H1 (cell line): ENCODE data around the gene RIMS1. TPM values are rescaled to one million over a fixed set of nuclear protein-coding genes. Genes with fewer than 3 reads are reported as not detected.

Source experiments
- CTCF ChIA-PET: fragments of 300-600 bp; sonication (Branson Sonifier 250); formaldehyde crosslinking; loops from one replicate; lab custom pipeline; 2021; ENCODE audit not compliant: partially characterized antibody; lab: Charles Lee
- POLR2A ChIA-PET: fragments of 300-600 bp; sonication (Branson Sonifier 250); formaldehyde crosslinking; loops from one replicate; lab custom pipeline; 2021; ENCODE audit warnings: inconsistent platforms; ENCODE audit not compliant: partially characterized antibody; lab: Charles Lee
- DNase-seq, 2 experiments: peaks; one replicate each; pipeline versions ENCODE4 v3.0.0 to v3.0.0-alpha.2; 2010 to 2022; ENCODE audit warnings: low spot score in 2 of 2, low read depth in 1 of 2, mixed read lengths in 1 of 2
- FAIRE-seq: peaks from 2 replicates; lab custom pipeline; 2011; peaks lifted over from hg19 to GRCh38; lab: Jason Lieb, UNC
- H2AFZ ChIP-seq: 2 replicates; pipeline ENCODE4 v1.8.1; 2012; ENCODE audit warnings: low read length, inconsistent platforms
- H2AK5ac ChIP-seq: 2 replicates; pipeline ENCODE4 v1.6.1; 2013; ENCODE audit warnings: low read depth, low read length
- H2BK120ac ChIP-seq: replicated peaks from 2 replicates; pipeline ENCODE3; 2013; ENCODE audit warnings: low read depth, low read length, inconsistent platforms
- H2BK12ac ChIP-seq: 2 replicates; pipeline ENCODE4 v1.6.1; 2013; ENCODE audit warnings: low read depth, low read length
- H2BK15ac ChIP-seq: 2 replicates; pipeline ENCODE4 v1.6.1; 2013; ENCODE audit warnings: low read length
- H2BK20ac ChIP-seq: 2 replicates; pipeline ENCODE4 v1.6.1; 2013; ENCODE audit warnings: low read length
- H2BK5ac ChIP-seq: 2 replicates; pipeline ENCODE4 v1.6.1; 2013; ENCODE audit warnings: low read depth, low read length
- H3K14ac ChIP-seq: 2 replicates; pipeline ENCODE4 v1.6.1; 2013; ENCODE audit warnings: inconsistent platforms; ENCODE audit not compliant: insufficient read length
- H3K18ac ChIP-seq: 2 replicates; pipeline ENCODE4 v1.6.1; 2013; ENCODE audit warnings: low read length; ENCODE audit errors: extremely low read depth
- H3K23ac ChIP-seq: 2 replicates; pipeline ENCODE4 v1.6.1; 2013; ENCODE audit warnings: inconsistent platforms; ENCODE audit not compliant: insufficient read length
- H3K23me2 ChIP-seq: 2 replicates; pipeline ENCODE4 v1.6.1; 2013; ENCODE audit warnings: low read depth, low read length
- H3K27ac ChIP-seq: 2 replicates; pipeline ENCODE4 v1.6.1; 2011; ENCODE audit warnings: low read depth, low read length, inconsistent platforms
- H3K27me3 ChIP-seq, 4 experiments: replicated peaks in 1 of 4; 1 replicate in 1 of 4; 2 replicates in 3 of 4; pipeline versions ENCODE4 v1.6.1 to v1.8.1; 2011 to 2013; ENCODE audit warnings: low read length in 3 of 4, mild to moderate bottlenecking in 3 of 4, inconsistent platforms in 2 of 4, mixed read lengths in 2 of 4, moderate library complexity in 1 of 4; ENCODE audit not compliant: control insufficient read depth in 3 of 4, insufficient read depth in 3 of 4; ENCODE audit errors: extremely low read depth in 1 of 4
- H3K36me3 ChIP-seq, 4 experiments: 2 replicates each; pipeline versions ENCODE4 v1.6.1 to v1.8.1; 2011 to 2013; ENCODE audit warnings: mild to moderate bottlenecking in 4 of 4, low read length in 3 of 4, moderate library complexity in 2 of 4, control low read depth in 1 of 4, inconsistent platforms in 1 of 4; ENCODE audit not compliant: insufficient read depth in 4 of 4, control insufficient read depth in 2 of 4
- H3K4ac ChIP-seq: replicated peaks from 2 replicates; pipeline ENCODE3; 2013; ENCODE audit warnings: low read length, low read depth, mixed read lengths, inconsistent platforms; ENCODE audit not compliant: insufficient read length
- H3K4me1 ChIP-seq, 4 experiments: replicated peaks in 1 of 4; 1 replicate in 1 of 4; 2 replicates in 3 of 4; pipeline versions ENCODE4 v1.6.1 to v1.8.1; 2011 to 2013; ENCODE audit warnings: low read length in 3 of 4, inconsistent platforms in 2 of 4, mixed read lengths in 1 of 4; ENCODE audit not compliant: insufficient read depth in 4 of 4, control insufficient read depth in 3 of 4
- H3K4me2 ChIP-seq, 2 experiments: 2 replicates each; pipeline versions ENCODE4 v1.6.1 to v1.8.1; 2011 to 2013; ENCODE audit warnings: low read depth in 2 of 2, low read length in 2 of 2, control low read depth in 1 of 2, inconsistent platforms in 1 of 2, mild to moderate bottlenecking in 1 of 2; ENCODE audit not compliant: insufficient read depth in 1 of 2
- H3K4me3 ChIP-seq, 4 experiments: fragments of 200-600, 300-600 bp in 1 of 4; sonication (generic), shearing (Covaris generic), sonication (Bioruptor Twin) in 1 of 4; 2 replicates each; pipeline versions ENCODE4 v1.5.1 to v1.8.1; 2011 to 2016; ENCODE audit warnings: low read length in 4 of 4, low read depth in 3 of 4, control low read depth in 2 of 4, inconsistent platforms in 2 of 4, mild to moderate bottlenecking in 2 of 4, mixed read lengths in 1 of 4, moderate library complexity in 1 of 4; ENCODE audit not compliant: insufficient read depth in 2 of 4; ENCODE audit errors: extremely low read depth in 1 of 4
- H3K56ac ChIP-seq: replicated peaks from 2 replicates; pipeline ENCODE3; 2013; ENCODE audit warnings: low read depth, mild to moderate bottlenecking, mixed read lengths, low read length, inconsistent platforms; ENCODE audit not compliant: insufficient read length
- H3K79me1 ChIP-seq: 2 replicates; pipeline ENCODE4 v1.6.1; 2013; ENCODE audit warnings: low read depth, low read length, control low read depth
- H3K79me2 ChIP-seq, 2 experiments: 2 replicates each; pipeline versions ENCODE4 v1.6.1 to v1.8.1; 2012 to 2013; ENCODE audit warnings: low read length in 2 of 2, mild to moderate bottlenecking in 2 of 2, inconsistent platforms in 1 of 2; ENCODE audit not compliant: insufficient read depth in 2 of 2, control insufficient read depth in 1 of 2
- H3K9ac ChIP-seq, 4 experiments: replicated peaks in 1 of 4; 1 replicate in 1 of 4; 2 replicates in 3 of 4; pipeline versions ENCODE4 v1.6.1 to v1.8.1; 2011 to 2013; ENCODE audit warnings: low read depth in 3 of 4, low read length in 3 of 4, control low read depth in 2 of 4, mild to moderate bottlenecking in 2 of 4, moderate library complexity in 2 of 4, inconsistent platforms in 1 of 4; ENCODE audit errors: extremely low read depth in 1 of 4
- H3K9me3 ChIP-seq, 2 experiments: 2 replicates each; pipeline versions ENCODE4 v1.6.1 to v1.8.1; 2012 to 2013; ENCODE audit warnings: mild to moderate bottlenecking in 2 of 2, moderate library complexity in 2 of 2, control low read depth in 1 of 2, inconsistent platforms in 1 of 2, low read depth in 1 of 2, low read length in 1 of 2, mixed read lengths in 1 of 2; ENCODE audit not compliant: insufficient read depth in 2 of 2
- H4K20me1 ChIP-seq, 2 experiments: replicated peaks in 1 of 2; 2 replicates each; pipeline versions ENCODE3 to v1.8.1; 2011 to 2013; ENCODE audit warnings: inconsistent platforms in 2 of 2, low read length in 2 of 2, mild to moderate bottlenecking in 1 of 2; ENCODE audit not compliant: insufficient read depth in 2 of 2, control insufficient read depth in 1 of 2
- H4K5ac ChIP-seq: 2 replicates; pipeline ENCODE4 v1.6.1; 2013; ENCODE audit warnings: low read length, low read depth, mixed read lengths, inconsistent platforms; ENCODE audit not compliant: insufficient read length
- H4K8ac ChIP-seq: 2 replicates; pipeline ENCODE4 v1.8.0; 2013; ENCODE audit warnings: mild to moderate bottlenecking, moderate library complexity, low read length, inconsistent platforms; ENCODE audit not compliant: insufficient read depth; ENCODE audit errors: extremely low read depth
- H4K91ac ChIP-seq: replicated peaks from 2 replicates; pipeline ENCODE3; 2013; ENCODE audit warnings: low read length, mixed read lengths, inconsistent platforms; ENCODE audit not compliant: insufficient read length
- EGR1 ChIP-seq: IDR thresholded peaks from 2 replicates; pipeline ENCODE4 v1.6.1; 2011; ENCODE audit warnings: low read depth, low read length, borderline replicate concordance
- JUN ChIP-seq: IDR thresholded peaks from 2 replicates; pipeline ENCODE4 v1.6.1; 2011; ENCODE audit warnings: low read depth, mild to moderate bottlenecking, improper control_type of control experiment, low read length
- PHF8 ChIP-seq: fragments of 200-600 bp; sonication (generic); conservative IDR thresholded peaks from 2 replicates; pipeline ENCODE4 v1.7.1; 2012; ENCODE audit warnings: low read depth, mild to moderate bottlenecking, inconsistent platforms, low read length, moderate library complexity
- POLR2A ChIP-seq, 2 experiments: IDR thresholded peaks; 1 replicate in 1 of 2; 2 replicates in 1 of 2; pipeline ENCODE4 v1.6.1; 2011; ENCODE audit warnings: low read depth in 2 of 2, low read length in 2 of 2, mild to moderate bottlenecking in 2 of 2; ENCODE audit errors: control extremely low read depth in 1 of 2
- SIN3A ChIP-seq, 2 experiments: IDR thresholded peaks in 1 of 2; conservative IDR thresholded peaks in 1 of 2; 2 replicates each; pipeline ENCODE4 v1.6.1; 2011 to 2012; ENCODE audit warnings: low read length in 2 of 2, improper control_type of control experiment in 1 of 2, low read depth in 1 of 2, mild to moderate bottlenecking in 1 of 2
- SP1 ChIP-seq: IDR thresholded peaks from 2 replicates; pipeline ENCODE4 v1.6.1; 2011; ENCODE audit warnings: low read depth, low read length
- SP4 ChIP-seq: IDR thresholded peaks from 2 replicates; pipeline ENCODE4 v1.6.1; 2012; ENCODE audit warnings: low read length, inconsistent platforms
- TAF7 ChIP-seq: optimal IDR thresholded peaks from 2 replicates; pipeline ENCODE3; 2011; ENCODE audit warnings: low read depth, mild to moderate bottlenecking, inconsistent platforms, low read length, moderate library complexity, borderline replicate concordance
- TCF12 ChIP-seq: IDR thresholded peaks from 2 replicates; pipeline ENCODE4 v1.6.1; 2011; ENCODE audit warnings: low read depth, mild to moderate bottlenecking, low read length
- YY1 ChIP-seq: IDR thresholded peaks from 2 replicates; pipeline ENCODE4 v1.6.1; 2011; ENCODE audit warnings: low read depth, mild to moderate bottlenecking, low read length
- WGBS, 2 experiments: shearing (Covaris generic) in 1 of 2; methylation state at CpG; one replicate each; pipeline versions ENCODE4 v1.1.6 to v1.1.7; 2013 to 2015; ENCODE audit warnings: low lambda C conversion rate in 2 of 2, mixed read lengths in 2 of 2, inconsistent platforms in 1 of 2, low coverage in 1 of 2, missing lambda C conversion rate in 1 of 2; ENCODE audit not compliant: insufficient replicate concordance in 2 of 2, insufficient coverage in 1 of 2, insufficient read length in 1 of 2; ENCODE audit errors: extremely low coverage in 1 of 2, missing lambda C conversion rate in 1 of 2; 5-methylcytosine and 5-hydroxymethylcytosine counted together
- polyA plus RNA-seq, 7 experiments: library from polyadenylated mRNA; depleted of rRNA in 3 of 7; stranded (reverse) in 5 of 7; unstranded in 2 of 7; fragments of >200 nt in 5 of 7; fragments of 200-250 nt in 2 of 7; gene quantifications; 1 replicate in 5 of 7; 2 replicates in 1 of 7; 4 replicates in 1 of 7; pipeline versions ENCODE4 v1.2.1 to v1.2.3, GENCODE V29; 2011 to 2013; ENCODE audit warnings: missing spikeins in 2 of 7, mixed read lengths in 2 of 7
- total RNA-seq: library from RNA; stranded (reverse); fragmentation: NEBNext Ultra II Directional; extraction: Animal tissue kit (Norgen Biotek cat#: 25700); gene quantifications from 2 replicates; pipeline ENCODE4 v1.2.1, GENCODE V29; 2021
- TF ChIP-seq, protein P1 (sequence below): IDR thresholded peaks from 2 replicates; pipeline ENCODE4 v1.6.1; 2012; ENCODE audit warnings: low read length, inconsistent platforms
- TF ChIP-seq, protein P2 (sequence below): IDR thresholded peaks from 2 replicates; pipeline ENCODE4 v1.6.1; 2011; ENCODE audit warnings: low read depth, mild to moderate bottlenecking, low read length; ENCODE audit not compliant: insufficient read depth

The RIMS1 gene
- total and polyA plus RNA-seq, 2 of the 8 experiments (the other 6 are each of a cell fraction or from before 2014, with no cell fraction given), result 0.63 to 2.3 TPM

GRCh38 chr6:72348926-72349325 lies 462.6 kb downstream of the RIMS1 start:
- no peak overlapping the region for H3K56ac ChIP-seq
- no peaks in the 10 kb centered on the region for H3K36me3 ChIP-seq
- no peak overlapping the region for H3K4me3 ChIP-seq
- H4K5ac ChIP-seq, result no peak overlapping the region
- DNase-seq (no peak), FAIRE-seq (no peak)
- H3K4ac ChIP-seq, result no peak overlapping the region
- no peak overlapping the region for H2AFZ ChIP-seq
- H2BK5ac ChIP-seq, result no peak overlapping the region
- H3K27me3 ChIP-seq, result no peaks in the 10 kb centered on the region
- no peak overlapping the region for H2BK12ac ChIP-seq
- H3K9ac ChIP-seq, result no peak overlapping the region
- H3K79me1 ChIP-seq, result no peaks in the 10 kb centered on the region
- H3K9me3 ChIP-seq, result no peaks in the 10 kb centered on the region
- H3K23me2 ChIP-seq, result no peaks in the 10 kb centered on the region
- H4K8ac ChIP-seq, result no peak overlapping the region
- H3K4me2 ChIP-seq, result no peak overlapping the region
- no peaks in the 10 kb centered on the region for H3K79me2 ChIP-seq
- no peak overlapping the region for H2BK20ac ChIP-seq
- H2BK15ac ChIP-seq, result no peak overlapping the region
- peaks cover 0 to 2% (median 0%) of the 10 kb centered on the region in 4 experiments; a peak in 2 of 7 replicates for H3K4me1 ChIP-seq
- no peaks in the 10 kb centered on the region for H4K20me1 ChIP-seq
- H3K14ac ChIP-seq, result no peak overlapping the region
- no peak overlapping the region for H2BK120ac ChIP-seq
- no peak overlapping the region for H4K91ac ChIP-seq
- ChIA-PET CTCF (no interaction called here), POLR2A (no interaction called here)
- WGBS, 2 experiments, result 81% methylated on average over 1 of the region's 1 CpG; no CpG with 5 or more reads in 1 of the 2 experiments
- no peak overlapping the region for H3K23ac ChIP-seq
- no peak overlapping the region for H3K18ac ChIP-seq
- H3K27ac ChIP-seq, result no peak overlapping the region
- H2AK5ac ChIP-seq, result no peak overlapping the region
- TF ChIP-seq, protein P1, sequence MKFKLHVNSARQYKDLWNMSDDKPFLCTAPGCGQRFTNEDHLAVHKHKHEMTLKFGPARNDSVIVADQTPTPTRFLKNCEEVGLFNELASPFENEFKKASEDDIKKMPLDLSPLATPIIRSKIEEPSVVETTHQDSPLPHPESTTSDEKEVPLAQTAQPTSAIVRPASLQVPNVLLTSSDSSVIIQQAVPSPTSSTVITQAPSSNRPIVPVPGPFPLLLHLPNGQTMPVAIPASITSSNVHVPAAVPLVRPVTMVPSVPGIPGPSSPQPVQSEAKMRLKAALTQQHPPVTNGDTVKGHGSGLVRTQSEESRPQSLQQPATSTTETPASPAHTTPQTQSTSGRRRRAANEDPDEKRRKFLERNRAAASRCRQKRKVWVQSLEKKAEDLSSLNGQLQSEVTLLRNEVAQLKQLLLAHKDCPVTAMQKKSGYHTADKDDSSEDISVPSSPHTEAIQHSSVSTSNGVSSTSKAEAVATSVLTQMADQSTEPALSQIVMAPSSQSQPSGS, result no peak
- no peak for TF ChIP-seq POLR2A (IDR thresholded peaks at IDR 0.05; ENCODE audit: control extremely low read depth in 1 of 2, low read depth in 2 of 2, low read length in 2 of 2)
- no peak for TF ChIP-seq TCF12
- TF ChIP-seq SP4, result no peak
- TF ChIP-seq PHF8, result no peak
- TF ChIP-seq YY1, result no peak
- no peak for TF ChIP-seq JUN
- TF ChIP-seq SIN3A (conservative IDR thresholded peaks at IDR 0.05 in 1 of 2, IDR thresholded peaks at IDR 0.05 in 1 of 2; ENCODE audit: low read depth in 1 of 2, low read length in 2 of 2), result no peak
- TF ChIP-seq, protein P2, sequence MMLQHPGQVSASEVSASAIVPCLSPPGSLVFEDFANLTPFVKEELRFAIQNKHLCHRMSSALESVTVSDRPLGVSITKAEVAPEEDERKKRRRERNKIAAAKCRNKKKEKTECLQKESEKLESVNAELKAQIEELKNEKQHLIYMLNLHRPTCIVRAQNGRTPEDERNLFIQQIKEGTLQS, result no peak
- no peak for TF ChIP-seq SP1
- no peak for TF ChIP-seq EGR1
- TF ChIP-seq TAF7, result no peak
